ENCODE results near the gene NCSTN.
"Not testable (repeated sequence)": the region's sequence is repeated elsewhere in the genome, so short reads cannot be mapped to it uniquely, and the experiment has no call there.

NCSTN gene

DNA sequence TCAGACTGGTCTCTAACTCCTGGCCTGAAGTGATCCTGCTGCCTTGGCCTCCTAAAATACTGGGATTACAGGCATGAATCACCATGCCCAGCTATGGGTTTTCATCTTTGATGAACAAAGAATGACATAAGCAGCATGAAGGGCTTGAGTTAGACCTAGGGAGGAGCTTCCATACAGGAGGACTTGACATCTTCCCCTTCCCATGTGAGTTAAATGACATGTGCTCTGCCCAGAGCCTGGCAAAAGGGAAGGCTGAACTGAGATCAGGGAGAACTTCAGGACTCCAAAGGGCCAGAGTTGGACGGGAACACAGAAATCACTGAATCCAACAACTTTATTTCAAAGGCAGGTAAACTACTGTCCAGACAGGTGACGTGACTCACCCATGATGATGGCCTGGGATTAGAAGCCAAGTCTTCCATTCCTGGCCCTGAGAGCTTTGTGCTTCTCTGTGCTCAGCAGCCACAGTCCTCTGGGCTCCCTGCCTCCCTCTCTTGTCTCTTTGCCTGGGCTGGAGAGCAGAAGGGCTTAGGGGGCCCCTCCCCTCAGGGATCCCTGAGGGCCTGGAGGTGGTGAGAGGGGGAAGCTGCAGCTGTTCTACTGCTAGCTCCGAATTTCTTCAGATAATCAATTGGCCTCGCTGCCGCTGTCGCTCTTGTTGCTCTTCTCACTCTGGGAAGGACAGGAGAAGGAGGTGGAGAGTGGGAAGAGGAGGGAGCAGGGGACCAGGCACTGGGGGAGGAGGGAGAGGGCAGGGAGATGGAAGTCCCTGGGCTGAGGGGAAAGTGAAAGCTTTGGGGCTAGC is 31.3 kb downstream of the NCSTN start:
- DNase-seq: no peak

DNA sequence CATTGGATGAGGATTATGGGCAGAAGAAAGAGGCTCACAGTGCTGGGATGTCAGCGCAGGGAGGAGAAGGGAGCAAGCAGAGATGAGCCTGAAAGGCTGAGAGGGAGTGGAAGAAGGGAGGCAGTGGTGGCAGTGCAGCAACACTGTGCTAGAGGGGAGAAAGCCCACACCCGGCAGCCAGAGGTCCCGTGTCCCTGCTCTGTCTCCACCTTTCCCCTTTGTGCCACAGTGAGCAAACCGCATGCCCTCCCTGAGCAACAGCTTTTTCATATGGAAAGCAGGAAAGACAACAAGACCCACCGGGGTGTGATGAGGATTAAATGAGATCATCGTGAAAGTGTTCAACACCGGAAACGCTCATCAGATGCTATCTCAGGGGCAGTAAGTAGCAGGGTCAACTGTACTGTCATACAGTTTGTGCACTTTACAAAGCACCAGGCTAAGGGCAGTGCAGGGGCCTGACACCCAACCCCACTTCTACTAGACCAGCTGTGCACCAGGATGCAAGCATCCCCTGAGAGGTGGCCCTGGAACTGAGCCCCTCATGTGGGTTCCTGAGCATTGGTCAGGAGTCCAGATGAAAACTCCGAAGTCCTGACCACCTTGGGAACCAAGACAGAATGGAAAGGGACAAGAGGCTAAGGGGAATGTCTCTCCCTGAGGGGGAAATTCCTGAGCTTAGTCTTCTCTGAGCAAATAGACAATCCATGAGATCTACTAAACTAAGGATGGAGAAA is 32.8 kb downstream of the NCSTN start:
- no peak for DNase-seq

DNA sequence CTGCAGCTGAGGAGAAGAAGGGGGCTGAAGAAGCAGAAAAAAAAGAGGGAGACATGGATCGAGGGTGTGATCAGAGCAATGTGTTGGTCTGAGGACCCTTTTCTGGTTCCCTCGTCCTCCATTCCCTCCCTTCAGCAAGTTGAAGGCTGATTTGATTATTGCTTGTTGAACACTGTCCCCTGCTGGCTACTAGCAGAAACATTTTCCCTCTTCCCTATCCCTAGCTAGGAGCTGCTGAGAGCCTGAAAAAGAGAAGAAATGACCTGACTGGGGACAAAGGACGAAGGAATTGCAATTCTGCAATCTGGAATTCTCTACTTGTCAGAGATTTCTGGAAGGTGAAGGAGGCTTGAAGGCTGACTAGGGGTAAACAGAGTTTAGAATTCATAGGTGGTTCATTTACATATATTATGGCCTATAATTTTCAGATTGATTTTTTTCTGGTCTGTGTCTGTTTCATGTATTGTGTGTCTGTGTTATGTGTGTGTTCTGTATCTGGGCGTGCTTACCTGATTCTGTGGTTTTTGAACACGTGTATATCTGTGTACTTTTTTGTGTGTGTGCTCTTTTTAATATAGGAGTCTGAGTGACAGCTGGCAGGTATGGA is 33.4 kb downstream of the NCSTN start:
- DNase-seq: peak in 3 of 6 experiments; percentile 11 to 40 (median 39)

GRCh38 chr1:160377585-160378206 is 34.5 kb downstream of the NCSTN start:
- DNase-seq: no peak

GRCh38 chr1:160384812-160385211 is 41.6 kb downstream of the NCSTN start:
- not testable (repeated sequence) for DNase-seq

DNA sequence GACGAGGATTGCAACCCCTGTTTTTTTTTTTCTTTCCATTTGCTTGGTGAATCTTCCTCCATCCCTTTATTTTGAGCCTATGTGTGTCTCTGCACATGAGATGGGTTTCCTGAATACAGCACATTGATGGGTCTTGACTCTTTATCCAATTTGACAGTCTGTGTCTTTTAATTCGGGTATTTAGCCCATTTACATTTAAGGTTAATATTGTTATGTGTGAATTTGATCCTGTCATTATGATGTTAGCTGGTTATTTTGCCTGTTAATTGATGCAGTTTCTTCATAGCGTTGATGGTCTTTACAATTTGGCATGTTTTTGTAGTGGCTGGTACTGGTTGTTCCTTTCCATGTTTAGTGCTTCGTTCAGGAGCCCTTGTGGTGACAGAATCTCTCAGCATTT is 45.2 kb downstream of the NCSTN start:
- not testable (repeated sequence) for DNase-seq

- no peak for DNase-seq
Measured at GRCh38 chr1:160394673-160395072, 51.5 kb downstream of the NCSTN start.

DNA sequence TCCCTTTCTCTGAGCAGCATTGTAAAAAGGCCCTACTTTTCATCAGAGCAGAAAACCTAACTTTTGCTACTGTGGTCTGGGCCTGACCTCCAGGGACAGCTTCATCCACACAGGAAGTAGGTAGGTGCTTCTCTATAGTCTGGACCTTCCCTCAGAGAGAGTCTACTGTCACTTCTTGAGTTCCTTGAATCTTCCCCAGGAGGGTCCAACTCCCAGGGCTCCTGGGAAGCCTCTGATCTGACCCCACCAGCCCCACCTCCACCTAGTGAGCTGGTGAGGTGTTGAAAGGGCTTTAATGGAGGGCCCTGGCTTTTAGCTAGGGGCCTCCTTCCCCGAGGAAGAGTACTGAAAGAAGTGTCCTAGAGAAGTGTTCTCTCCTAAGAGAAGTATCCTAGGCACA is 54.5 kb downstream of the NCSTN start:
- no peak for DNase-seq

GRCh38 chr1:160398823-160399222 is 55.6 kb downstream of the NCSTN start:
- DNase-seq: no peak

DNA sequence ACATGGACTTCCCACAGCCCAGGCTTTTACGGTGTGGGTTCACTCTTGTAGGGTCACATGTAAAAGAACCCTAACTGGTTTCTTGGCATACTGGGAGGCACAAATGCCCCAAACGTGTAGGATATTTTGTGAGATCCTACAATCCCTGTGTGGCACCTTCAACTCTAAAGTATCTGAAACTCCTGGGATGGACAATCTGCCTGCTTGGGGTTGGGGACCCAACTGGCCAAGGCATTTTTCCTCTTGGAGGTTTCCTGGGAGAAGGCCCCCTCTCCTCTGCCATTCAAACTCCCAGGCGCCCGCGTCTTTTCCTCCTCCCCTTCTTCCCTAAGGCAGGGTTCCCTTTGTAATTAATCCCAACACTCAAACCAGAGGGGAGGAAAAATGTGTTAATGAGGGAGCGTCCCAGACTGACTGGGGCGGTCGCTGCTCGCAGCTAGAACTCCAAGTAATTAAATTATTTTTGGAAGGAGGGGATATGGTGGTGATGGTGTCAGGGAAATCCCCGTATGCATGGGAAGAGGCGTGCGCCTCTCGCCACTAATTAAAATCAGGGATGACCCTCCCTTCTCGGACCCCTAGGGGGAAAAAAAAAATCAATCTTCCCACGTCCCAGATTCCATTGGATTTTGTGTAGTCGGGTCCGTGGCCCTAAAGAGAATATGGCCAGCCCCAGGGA is 56.5 kb downstream of the NCSTN start:
- no peak for DNase-seq

DNA sequence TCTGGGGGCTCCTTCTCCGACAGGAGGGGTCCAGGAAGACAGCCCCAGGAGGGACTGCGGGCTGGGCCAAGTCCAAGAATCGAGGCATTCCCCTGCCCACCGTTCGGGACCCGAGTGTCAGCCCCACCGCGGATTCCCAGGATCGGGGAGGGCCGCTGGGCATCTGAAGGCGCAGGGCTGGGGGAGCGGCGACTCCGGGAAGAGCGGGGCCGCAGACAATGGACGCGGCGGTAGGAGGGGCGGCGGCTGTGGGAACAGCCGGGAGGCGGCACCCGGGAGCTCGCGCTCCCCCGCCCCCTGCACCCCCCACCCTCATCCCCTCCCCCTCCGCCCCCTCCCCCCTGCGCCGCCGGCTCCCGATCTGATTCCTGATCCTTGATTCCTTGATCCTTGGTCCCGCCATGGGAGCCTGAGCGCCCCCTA is 57.1 kb downstream of the NCSTN start, which contains the start of gene VANGL2:
TSS of gene VANGL2 (plus strand) at position 342 of the 423 bp plus-strand sequence. CDS start 15,274 bp downstream, outside the sequence.
- peak in 5 of 6 experiments; percentile 6 to 26 (median 15) for DNase-seq

DNA sequence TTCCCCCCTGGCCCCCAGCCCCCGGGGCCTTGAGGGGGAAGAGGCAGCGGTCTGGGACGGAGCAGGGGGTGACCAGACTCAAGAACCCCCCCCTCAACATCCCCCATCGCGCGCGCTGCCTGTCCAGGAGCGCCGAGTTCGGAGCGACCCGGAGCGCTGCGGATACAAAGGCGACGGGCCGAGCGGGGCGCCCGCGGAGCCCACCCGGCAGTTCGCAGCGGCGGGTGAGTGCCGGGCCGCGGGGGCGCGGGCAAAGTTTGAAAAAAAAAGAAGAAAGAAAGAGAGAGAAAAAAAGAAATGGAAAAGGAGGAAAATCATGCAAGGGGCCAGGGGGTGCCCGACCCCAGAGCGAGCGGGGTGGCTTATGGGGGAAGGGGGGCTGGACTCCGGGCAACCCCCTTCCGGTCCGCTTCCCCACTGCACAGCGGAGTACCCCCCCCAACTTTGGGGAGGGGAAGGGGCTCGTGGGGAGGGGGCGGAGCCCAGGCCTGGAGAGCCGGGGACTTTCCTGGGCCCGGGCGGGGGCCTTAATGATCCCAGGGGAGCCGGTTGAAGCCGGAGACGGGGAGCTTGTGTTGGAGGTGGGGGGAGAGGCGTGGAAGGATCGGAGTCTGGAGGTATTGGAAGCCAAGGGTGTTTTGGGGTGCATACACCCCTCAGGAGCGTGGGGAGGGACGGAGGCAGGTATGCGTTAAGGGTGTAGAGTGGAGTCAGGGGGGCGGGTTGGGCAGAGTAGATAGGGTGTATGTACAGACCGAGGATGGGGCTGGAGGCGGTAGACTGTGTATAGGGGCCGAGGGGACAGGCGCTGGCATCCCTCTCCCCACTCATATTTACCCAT is 57.7 kb downstream of the NCSTN start:
- DNase-seq: peak in 3 of 6 experiments; percentile 12 to 16 (median 15)

- DNase-seq: no peak
Measured at GRCh38 chr1:160401487-160401805, 58.3 kb downstream of the NCSTN start.

- no peak for DNase-seq
Measured at GRCh38 chr1:160402001-160402795, 59.0 kb downstream of the NCSTN start.

- no peak for DNase-seq
Measured at GRCh38 chr1:160403244-160403643, 60.1 kb downstream of the NCSTN start.

- no peak for DNase-seq
Measured at GRCh38 chr1:160404094-160404493, 60.9 kb downstream of the NCSTN start.

DNA sequence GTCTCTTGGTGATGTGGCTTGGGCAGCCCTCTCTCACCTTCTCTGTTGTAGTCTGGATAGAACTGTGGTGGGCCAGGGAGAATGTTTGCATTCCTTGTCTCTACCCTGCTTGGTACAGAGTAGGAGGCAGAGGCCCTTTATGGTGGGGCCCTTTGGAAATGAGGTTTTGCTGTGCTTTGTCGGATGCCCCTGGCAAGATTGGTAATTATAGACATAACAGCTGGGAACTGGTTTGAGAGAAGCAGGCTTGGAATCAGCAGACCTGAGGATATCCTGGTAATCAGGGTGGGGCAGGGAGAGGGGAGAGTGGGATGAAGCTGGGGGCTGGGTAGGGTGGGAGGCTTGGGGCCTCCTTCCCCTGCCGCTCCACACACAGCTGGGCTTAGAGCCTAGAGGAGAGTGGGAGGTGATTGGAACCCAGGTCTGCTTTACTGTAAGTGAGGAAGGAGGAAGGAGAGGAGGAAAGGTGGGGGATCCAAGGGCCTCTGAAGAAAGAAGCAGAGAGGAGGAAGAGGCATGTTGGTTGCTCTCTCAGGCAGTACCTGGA is 62.2 kb downstream of the NCSTN start:
- no peak for DNase-seq

DNA sequence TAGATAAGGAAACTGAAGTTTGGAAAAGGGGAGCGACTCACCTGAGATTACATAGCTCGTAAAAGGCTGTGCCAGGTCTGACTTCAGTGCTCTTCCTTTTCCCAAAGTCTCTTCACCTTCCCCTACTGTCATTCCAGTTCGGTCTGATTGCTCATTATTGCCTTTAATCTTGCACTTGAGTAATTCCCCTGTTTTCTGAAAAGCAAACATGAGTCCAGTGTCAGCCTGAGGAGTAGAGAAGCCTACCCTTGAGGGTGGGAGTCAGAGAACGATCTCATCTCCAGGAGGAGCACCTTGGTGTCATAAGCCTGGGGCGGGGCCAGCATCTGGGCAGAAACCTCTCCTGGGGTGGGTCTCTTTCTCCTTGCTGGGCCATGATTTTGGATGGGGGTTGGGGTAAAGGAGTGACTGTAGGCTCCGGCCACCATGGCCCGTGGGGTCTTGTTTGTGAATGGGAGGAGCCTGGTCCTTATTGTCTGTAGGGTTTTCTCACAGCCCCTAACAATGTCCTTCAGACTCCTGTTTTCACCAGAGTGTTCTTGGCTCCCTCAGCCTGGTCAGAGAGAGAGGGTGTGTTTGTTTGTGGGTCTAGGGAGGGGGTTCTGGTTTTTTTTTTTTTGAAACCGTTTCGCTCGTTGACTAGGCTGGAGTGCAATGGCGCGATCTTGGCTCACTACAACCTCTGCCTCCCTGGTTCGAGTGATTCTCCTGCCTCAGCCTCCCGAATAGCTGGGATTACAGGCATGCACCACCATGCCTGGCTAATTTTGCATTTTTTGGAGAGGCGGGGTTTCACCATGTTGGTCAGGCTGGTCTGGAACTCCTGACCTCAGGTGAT is 63.2 kb downstream of the NCSTN start:
- no peak for DNase-seq

Measured in stimulated activated naive CD4-positive, alpha-beta T cell (primary cell).